SK-N-SH (cell line): ENCODE measurements around the gene KIF16B.

Experiments used
- CTCF ChIP-seq: fragments of 200-600 bp; sonication (generic); IDR thresholded peaks from 2 replicates; pipeline ENCODE4 v1.6.1; 2017; ENCODE audit warnings: antibody characterized with exemption, mild to moderate bottlenecking, moderate library complexity
- JUND ChIP-seq: IDR thresholded peaks from 2 replicates; pipeline ENCODE4 v1.4.0; 2012
- MAX ChIP-seq: IDR thresholded peaks from 2 replicates; pipeline ENCODE4 v1.4.0; 2012; ENCODE audit warnings: low read depth
- NFIC ChIP-seq: IDR thresholded peaks from 2 replicates; pipeline ENCODE4 v1.4.0; 2012; ENCODE audit warnings: borderline replicate concordance
- POLR2AphosphoS5 ChIP-seq: IDR thresholded peaks from 2 replicates; pipeline ENCODE4 v1.6.1; 2012; ENCODE audit warnings: low read depth, low read length
- REST ChIP-seq: IDR thresholded peaks from 2 replicates; pipeline ENCODE4 v1.6.1; 2012; ENCODE audit warnings: mild to moderate bottlenecking, low read depth, low read length, moderate library complexity
- RFX5 ChIP-seq: IDR thresholded peaks from 2 replicates; pipeline ENCODE4 v1.6.1; 2012; ENCODE audit warnings: mild to moderate bottlenecking, improper control_type of control experiment, low read length
- TAF1 ChIP-seq: IDR thresholded peaks from 2 replicates; pipeline ENCODE4 v1.6.1; 2012; ENCODE audit warnings: low read depth, mild to moderate bottlenecking, low read length, moderate library complexity, borderline replicate concordance
- YY1 ChIP-seq: IDR thresholded peaks from 2 replicates; pipeline ENCODE4 v1.4.0; 2012; ENCODE audit warnings: low read depth, mild to moderate bottlenecking

GRCh38 chr20:16483024-16483423, 90.2 kb downstream of the KIF16B start:
- TF ChIP-seq CTCF (no peak), REST (no peak), NFIC (no peak), RFX5 (no peak), MAX (no peak), TAF1 (no peak), JUND (no peak), POLR2AphosphoS5 (no peak), YY1 (no peak)
